A549 (cell line): ENCODE data around the gene FOXK1. TPM values are rescaled to one million over a fixed set of nuclear protein-coding genes. Genes with fewer than 3 reads are reported as not detected.

Experiments
- BHLHE40 ChIP-seq: IDR thresholded peaks from 2 replicates; pipeline ENCODE4 v1.6.1; 2012; ENCODE audit warnings: low read depth, low read length, inconsistent platforms
- CBX2 ChIP-seq: fragments of 200-600 bp; sonication (generic); IDR thresholded peaks from 2 replicates; pipeline ENCODE4 v1.6.1; 2016; ENCODE audit warnings: low read depth, mild to moderate bottlenecking, borderline replicate concordance
- CEBPB ChIP-seq, 2 experiments: fragments of >200 bp in 1 of 2; sonication (Bioruptor Twin) in 1 of 2; formaldehyde crosslinking in 1 of 2; IDR thresholded peaks; 2 replicates each; pipeline ENCODE4 v1.6.1; 2012 to 2016
- CHD4 ChIP-seq: fragments of 200-600 bp; sonication (generic); IDR thresholded peaks from 2 replicates; pipeline ENCODE4 v1.6.1; 2016; ENCODE audit warnings: antibody characterized with exemption, mild to moderate bottlenecking, borderline replicate concordance
- EHF ChIP-seq: fragments of 250-450 bp; sonication (Bioruptor Pico); IDR thresholded peaks from 2 replicates; pipeline ENCODE4 v1.5.0; 2020; ENCODE audit warnings: mild to moderate bottlenecking
- EP300 ChIP-seq, 2 experiments: fragments of >200 bp; sonication (Bioruptor Twin); formaldehyde crosslinking; IDR thresholded peaks; 2 replicates in 1 of 2; 3 replicates in 1 of 2; pipeline ENCODE4 v1.6.1; 2016 to 2017
- ESRRA ChIP-seq: fragments of 150-350 bp; IDR thresholded peaks from 2 replicates; pipeline ENCODE4 v1.6.1; 2014; ENCODE audit warnings: mild to moderate bottlenecking, low read length, borderline replicate concordance
- FOSB ChIP-seq: fragments of 250-450 bp; sonication (Bioruptor Pico); IDR thresholded peaks from 2 replicates; pipeline ENCODE4 v1.5.0; 2020; ENCODE audit warnings: mild to moderate bottlenecking, moderate library complexity
- FOXS1 ChIP-seq: fragments of 250-450 bp; sonication (Bioruptor Pico); IDR thresholded peaks from 2 replicates; pipeline ENCODE4 v1.5.0; 2020; ENCODE audit warnings: mild to moderate bottlenecking, moderate library complexity
- HOXA7 ChIP-seq: fragments of 250-450 bp; sonication (Bioruptor Pico); IDR thresholded peaks from 2 replicates; pipeline ENCODE4 v1.5.0; 2020; ENCODE audit warnings: mild to moderate bottlenecking, moderate library complexity
- HOXB13 ChIP-seq: fragments of 250-450 bp; sonication (Bioruptor Pico); IDR thresholded peaks from 2 replicates; pipeline ENCODE4 v1.5.0; 2020; ENCODE audit warnings: low read depth, mild to moderate bottlenecking, moderate library complexity
- HOXB5 ChIP-seq: fragments of 250-450 bp; sonication (Bioruptor Pico); IDR thresholded peaks from 2 replicates; pipeline ENCODE4 v1.5.0; 2020; ENCODE audit warnings: mild to moderate bottlenecking, moderate library complexity
- JUNB ChIP-seq: fragments of >200 bp; sonication (Bioruptor Twin); formaldehyde crosslinking; IDR thresholded peaks from 2 replicates; pipeline ENCODE4 v1.6.1; 2016
- MAFK ChIP-seq: fragments of 450-650 bp; IDR thresholded peaks from 2 replicates; pipeline ENCODE4 v1.6.1; 2014; ENCODE audit not compliant: partially characterized antibody
- MAZ ChIP-seq: fragments of 150-350 bp; IDR thresholded peaks from 2 replicates; pipeline ENCODE4 v1.6.1; 2014; ENCODE audit warnings: antibody characterized with exemption, low read depth, low read length, borderline replicate concordance
- MYC ChIP-seq: IDR thresholded peaks from 2 replicates; pipeline ENCODE4 v1.6.1; 2012; ENCODE audit warnings: mild to moderate bottlenecking, inconsistent platforms, low read length, improper control_type of control experiment, borderline replicate concordance
- NPAS2 ChIP-seq: fragments of 250-450 bp; sonication (Bioruptor Pico); IDR thresholded peaks from 2 replicates; pipeline ENCODE4 v1.8.0; 2022; ENCODE audit warnings: mild to moderate bottlenecking, moderate library complexity, borderline replicate concordance
- NR3C1 ChIP-seq: fragments of >200 bp; sonication (Bioruptor Twin); formaldehyde crosslinking; IDR thresholded peaks from 3 replicates; pipeline ENCODE4 v1.6.1; 2017
- PHF8 ChIP-seq: fragments of 200-600 bp; sonication (generic); IDR thresholded peaks from 2 replicates; pipeline ENCODE4 v1.6.1; 2016; ENCODE audit warnings: low read depth, mild to moderate bottlenecking, antibody characterized with exemption, moderate library complexity, borderline replicate concordance
- POLR2A ChIP-seq: IDR thresholded peaks from 2 replicates; pipeline ENCODE4 v1.6.1; 2012; ENCODE audit warnings: mild to moderate bottlenecking, low read length
- POLR2AphosphoS2 ChIP-seq: conservative IDR thresholded peaks from 2 replicates; pipeline ENCODE4 v1.6.1; 2012; ENCODE audit warnings: low read length, improper control_type of control experiment, inconsistent platforms
- RAD21 ChIP-seq, 2 experiments: fragments of >200 bp in 1 of 2; sonication (Bioruptor Twin) in 1 of 2; formaldehyde crosslinking in 1 of 2; IDR thresholded peaks in 1 of 2; conservative IDR thresholded peaks in 1 of 2; 2 replicates in 1 of 2; 3 replicates in 1 of 2; pipeline ENCODE4 v1.6.1; 2012 to 2018; ENCODE audit warnings: inconsistent platforms in 1 of 2
- RARB ChIP-seq: fragments of 250-450 bp; sonication (Bioruptor Pico); IDR thresholded peaks from 2 replicates; pipeline ENCODE4 v1.8.0; 2021; ENCODE audit warnings: mild to moderate bottlenecking, moderate library complexity
- RCOR1 ChIP-seq: fragments of 150-350 bp; IDR thresholded peaks from 2 replicates; pipeline ENCODE4 v1.6.1; 2014; ENCODE audit warnings: antibody characterized with exemption, low read length, low read depth
- RNF2 ChIP-seq: fragments of 200-600 bp; sonication (generic); IDR thresholded peaks from 2 replicates; pipeline ENCODE4 v1.6.1; 2016; ENCODE audit warnings: low read depth, mild to moderate bottlenecking, antibody characterized with exemption, moderate library complexity, borderline replicate concordance
- SREBF2 ChIP-seq: fragments of 450-650 bp; IDR thresholded peaks from 2 replicates; pipeline ENCODE4 v1.6.1; 2014; ENCODE audit warnings: mild to moderate bottlenecking, moderate library complexity
- TFCP2L1 ChIP-seq: fragments of 250-450 bp; sonication (Bioruptor Pico); IDR thresholded peaks from 2 replicates; pipeline ENCODE4 v1.5.0; 2021; ENCODE audit warnings: mild to moderate bottlenecking
- ZC3H11A ChIP-seq: fragments of 450-650 bp; IDR thresholded peaks from 2 replicates; pipeline ENCODE4 v1.6.1; 2014; ENCODE audit warnings: antibody characterized with exemption, mild to moderate bottlenecking
- ZFP36 ChIP-seq: fragments of 450-650 bp; IDR thresholded peaks from 2 replicates; pipeline ENCODE4 v1.6.1; 2014; ENCODE audit warnings: borderline replicate concordance; ENCODE audit not compliant: partially characterized antibody
- polyA plus RNA-seq, 4 experiments: library from polyadenylated mRNA; depleted of rRNA in 3 of 4; stranded (reverse); fragments of >200 nt; fragmentation: RNase III in 1 of 4; extraction: RNeasy Plus Mini Kit Qiagen cat#74134 plus additional on column Dnase treatment in 1 of 4; gene quantifications; 2 replicates in 3 of 4; 3 replicates in 1 of 4; pipeline ENCODE4 v1.2.3, GENCODE V29; 2011 to 2017
- TF ChIP-seq, protein P1 (sequence below): IDR thresholded peaks from 2 replicates; pipeline ENCODE4 v1.6.1; 2012
- TF ChIP-seq, protein P2 (sequence below): fragments of 150-350 bp; IDR thresholded peaks from 2 replicates; pipeline ENCODE4 v1.6.1; 2014; ENCODE audit warnings: low read depth, mild to moderate bottlenecking, low read length

FOXK1 gene
- polyA plus RNA-seq, 2 of the 4 experiments (the other 2 are of a cell fraction), result 6.8 to 10.9 TPM

DNA sequence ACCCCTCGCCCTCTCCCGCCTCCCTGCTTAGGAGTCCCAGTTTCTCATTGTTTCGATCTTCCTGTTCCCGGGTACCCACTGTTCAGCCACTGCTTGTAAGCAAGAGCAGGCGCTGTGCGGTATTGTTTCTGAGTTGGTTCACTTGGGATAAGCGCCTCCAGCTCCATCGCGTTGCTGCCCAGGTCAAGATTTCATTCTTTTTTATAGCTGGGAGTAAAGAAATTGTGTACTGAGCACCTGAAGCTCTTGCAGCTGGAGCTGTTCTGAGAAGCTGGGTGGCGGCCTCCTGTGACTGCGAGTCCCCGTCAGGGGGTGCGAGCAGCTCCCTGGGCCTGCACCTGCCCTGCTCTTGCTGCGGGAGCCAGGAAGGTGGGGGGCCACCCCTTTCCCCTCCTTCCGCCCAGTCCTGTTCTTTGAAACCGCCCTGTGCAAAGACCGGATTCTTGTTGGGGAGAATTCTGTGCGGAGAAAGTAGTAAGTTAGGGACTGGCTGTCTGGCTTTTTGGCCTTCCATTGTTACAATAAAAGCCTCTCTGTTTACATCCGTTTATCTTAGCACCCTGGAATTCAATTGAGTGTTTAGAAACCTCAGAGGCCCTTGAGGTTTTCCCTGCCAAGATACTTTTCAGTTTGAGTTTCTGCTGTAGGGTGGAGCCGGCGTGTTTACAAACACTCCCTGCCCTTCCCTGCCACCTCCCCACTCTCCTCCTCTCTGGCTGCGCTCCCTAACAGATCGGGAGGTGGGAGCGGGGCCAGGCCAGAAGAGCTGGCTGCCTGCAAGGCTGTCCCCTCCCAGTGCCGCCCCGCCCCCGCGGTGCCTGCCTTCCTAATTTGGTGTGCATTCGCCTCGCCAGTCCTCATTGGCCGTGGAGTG is 62.5 kb downstream of the FOXK1 start (continued):
- TF ChIP-seq NPAS2 (CRISPR knock-in tag), result no peak
- TF ChIP-seq ZFP36, result peak; percentile 53
- TF ChIP-seq MAFK, result no peak
- TF ChIP-seq MAZ, result 0 out of 2 replicates have a peak, but pooled peaks have one; percentile 43
- no peak for TF ChIP-seq CBX2
- peak; percentile 89 for TF ChIP-seq HOXB13
- TF ChIP-seq CEBPB (IDR thresholded peaks at IDR 0.05), result no peak
- TF ChIP-seq, protein P1, sequence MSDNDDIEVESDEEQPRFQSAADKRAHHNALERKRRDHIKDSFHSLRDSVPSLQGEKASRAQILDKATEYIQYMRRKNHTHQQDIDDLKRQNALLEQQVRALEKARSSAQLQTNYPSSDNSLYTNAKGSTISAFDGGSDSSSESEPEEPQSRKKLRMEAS, result peak; percentile 87
- no peak for TF ChIP-seq RCOR1
- TF ChIP-seq ZC3H11A, result no peak
- no peak for TF ChIP-seq RAD21 (conservative IDR thresholded peaks at IDR 0.05 in 1 of 2, IDR thresholded peaks at IDR 0.05 in 1 of 2)
- TF ChIP-seq SREBF2, result no peak
- TF ChIP-seq NR3C1, result no peak
- peak; percentile 79 for TF ChIP-seq HOXB5 (CRISPR knock-in tag)
- TF ChIP-seq RARB (CRISPR knock-in tag), result peak; percentile 65; the same call in 1 of the 2 replicates
- TF ChIP-seq JUNB, result no peak
- TF ChIP-seq EP300 (IDR thresholded peaks at IDR 0.05), result peak; percentile 15 to 62; a peak in 3 of 5 replicates
- TF ChIP-seq BHLHE40, result no peak
- no peak for TF ChIP-seq MYC
- TF ChIP-seq RNF2, result no peak
- no peak for TF ChIP-seq CHD4
- TF ChIP-seq POLR2A, result no peak
- TF ChIP-seq PHF8, result no peak
- no peak for TF ChIP-seq POLR2AphosphoS2
- no peak for TF ChIP-seq ESRRA
- TF ChIP-seq FOXS1 (CRISPR knock-in tag), result no peak
- TF ChIP-seq, protein P2, sequence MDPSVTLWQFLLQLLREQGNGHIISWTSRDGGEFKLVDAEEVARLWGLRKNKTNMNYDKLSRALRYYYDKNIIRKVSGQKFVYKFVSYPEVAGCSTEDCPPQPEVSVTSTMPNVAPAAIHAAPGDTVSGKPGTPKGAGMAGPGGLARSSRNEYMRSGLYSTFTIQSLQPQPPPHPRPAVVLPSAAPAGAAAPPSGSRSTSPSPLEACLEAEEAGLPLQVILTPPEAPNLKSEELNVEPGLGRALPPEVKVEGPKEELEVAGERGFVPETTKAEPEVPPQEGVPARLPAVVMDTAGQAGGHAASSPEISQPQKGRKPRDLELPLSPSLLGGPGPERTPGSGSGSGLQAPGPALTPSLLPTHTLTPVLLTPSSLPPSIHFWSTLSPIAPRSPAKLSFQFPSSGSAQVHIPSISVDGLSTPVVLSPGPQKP, result no peak
- 0 out of 2 replicates have a peak, but pooled peaks have one; percentile 49 for TF ChIP-seq TFCP2L1 (CRISPR knock-in tag)
- peak; percentile 80; the same call in 1 of the 2 replicates for TF ChIP-seq FOSB
- TF ChIP-seq EHF (CRISPR knock-in tag), result peak; percentile 74
- TF ChIP-seq HOXA7 (CRISPR knock-in tag), result peak; percentile 79
